Stimulated activated CD4-positive, alpha-beta T cell treated with anti-CD3 and anti-CD28 coated beads, Interleukin-12 subunit alpha, Interleukin-12 subunit beta, amount 100 ng/mL, for 48 hours (primary cell): Measurements from ENCODE around the gene RIPPLY2.
"Not testable (repeated sequence)": the region's sequence is repeated elsewhere in the genome, so short reads cannot be mapped to it uniquely, and the experiment has no call there.

ENCODE experiments used
- DNase-seq, 3 donors: peaks; one replicate each; pipeline ENCODE4 v3.0.0-alpha.2; 2020; ENCODE audit warnings: low read depth in 2 of 3, low spot score in 1 of 3

RIPPLY2 gene

GRCh38 chr6:83897094-83897493 is 43.9 kb downstream of the RIPPLY2 start:
- DNase-seq: not testable (repeated sequence)

GRCh38 chr6:83901624-83902023 is 48.5 kb downstream of the RIPPLY2 start:
- DNase-seq: no peak

GRCh38 chr6:83904395-83904794 is 51.2 kb downstream of the RIPPLY2 start:
- no peak for DNase-seq

- no peak for DNase-seq
These were observed 52.5 kb downstream of the RIPPLY2 start for GRCh38 chr6:83905648-83906047.
